GM23248 (cell line): ENCODE results near the gene SLC9C1. TPM values are rescaled to one million over a fixed set of nuclear protein-coding genes. Genes with fewer than 3 reads are reported as not detected.
A peak's percentile ranks its signal among the peaks of the same experiment; 100 is the strongest.

ENCODE experiments used
- DNase-seq: peaks from one replicate; pipeline ENCODE4 v3.0.0-alpha.2; 2015
- H2AFZ ChIP-seq: fragments of 200-600 bp; sonication (generic); 2 replicates; pipeline ENCODE4 v1.6.1; 2016; ENCODE audit warnings: antibody characterized with exemption
- H3F3A ChIP-seq: fragments of 200-600 bp; sonication (generic); 2 replicates; pipeline ENCODE4 v1.6.1; 2016; ENCODE audit warnings: mild to moderate bottlenecking, antibody characterized with exemption, mixed run types; ENCODE audit not compliant: insufficient read depth
- H3K27ac ChIP-seq: fragments of 200-600 bp; sonication (generic); 2 replicates; pipeline ENCODE4 v1.5.1; 2016; ENCODE audit warnings: mild to moderate bottlenecking
- H3K27me3 ChIP-seq: fragments of 200-600 bp; sonication (generic); replicated peaks from 2 replicates; pipeline ENCODE4 v1.6.1; 2016; ENCODE audit warnings: mild to moderate bottlenecking; ENCODE audit not compliant: insufficient read depth
- H3K36me3 ChIP-seq: fragments of 200-600 bp; sonication (generic); 2 replicates; pipeline ENCODE4 v1.6.1; 2016; ENCODE audit warnings: low read depth, mild to moderate bottlenecking
- H3K4me1 ChIP-seq: fragments of 200-600 bp; sonication (generic); 2 replicates; pipeline ENCODE4 v1.6.1; 2016; ENCODE audit warnings: mild to moderate bottlenecking; ENCODE audit not compliant: insufficient read depth
- H3K4me2 ChIP-seq: fragments of 200-600 bp; sonication (generic); one replicate; pipeline ENCODE4 v1.6.1; 2016; ENCODE audit warnings: mild to moderate bottlenecking; ENCODE audit not compliant: unreplicated experiment
- H3K4me3 ChIP-seq: fragments of 200-600 bp; sonication (generic); 2 replicates; pipeline ENCODE4 v1.5.1; 2016; ENCODE audit warnings: mild to moderate bottlenecking
- H3K79me2 ChIP-seq: fragments of 200-600 bp; sonication (generic); 2 replicates; pipeline ENCODE4 v1.6.1; 2016; ENCODE audit warnings: mild to moderate bottlenecking; ENCODE audit not compliant: insufficient read depth
- H3K9ac ChIP-seq: fragments of 200-600 bp; sonication (generic); 2 replicates; pipeline ENCODE4 v1.6.1; 2016; ENCODE audit warnings: mild to moderate bottlenecking
- H3K9me2 ChIP-seq: fragments of 200-600 bp; sonication (generic); 2 replicates; pipeline ENCODE4 v1.6.1; 2016; ENCODE audit warnings: mixed run types, mild to moderate bottlenecking, moderate library complexity; ENCODE audit not compliant: insufficient read depth
- H3K9me3 ChIP-seq: fragments of 200-600 bp; sonication (generic); one replicate; pipeline ENCODE4 v1.6.1; 2017; ENCODE audit warnings: low read depth
- H4K20me1 ChIP-seq: fragments of 200-600 bp; sonication (generic); 2 replicates; pipeline ENCODE4 v1.6.0; 2016; ENCODE audit not compliant: insufficient read depth
- EZH2 ChIP-seq: fragments of 200-600 bp; sonication (generic); IDR thresholded peaks from 2 replicates; pipeline ENCODE4 v1.6.1; 2018; ENCODE audit warnings: antibody characterized with exemption, mild to moderate bottlenecking; ENCODE audit not compliant: insufficient read depth, poor library complexity, severe bottlenecking
- EZH2phosphoT487 ChIP-seq: fragments of 200-600 bp; sonication (generic); IDR thresholded peaks from 2 replicates; pipeline ENCODE4 v1.6.1; 2018; ENCODE audit warnings: antibody characterized with exemption, moderate library complexity, mild to moderate bottlenecking, low read depth; ENCODE audit not compliant: insufficient read depth
- WGBS, 2 experiments: methylation state at CpG; one replicate each; pipeline ENCODE4 v1.1.6; 2015 to 2017; ENCODE audit warnings: low lambda C conversion rate in 2 of 2, low coverage in 1 of 2; ENCODE audit errors: missing lambda C conversion rate in 2 of 2; 5-methylcytosine and 5-hydroxymethylcytosine counted together
- in situ Hi-C: fragments of 300-500 bp; cut with MboI; formaldehyde crosslinking; loops from 2 replicates; pipeline ENCODE4 v1.15.0; 2020
- polyA plus RNA-seq: library from polyadenylated mRNA; unstranded; fragments of >200 nt; fragmentation: Nextera tagmentation; extraction: Ambion mirVana; gene quantifications from 2 replicates; pipeline ENCODE4 v1.2.1, GENCODE V29; 2016
- total RNA-seq: library from RNA; depleted of rRNA; stranded (reverse); fragments of >200 nt; shearing (Covaris generic); gene quantifications from 2 replicates; pipeline ENCODE4 v1.2.3, GENCODE V29; 2014

The SLC9C1 gene
- total and polyA plus RNA-seq, 2 experiments from 2014 or later, result not detected

DNA sequence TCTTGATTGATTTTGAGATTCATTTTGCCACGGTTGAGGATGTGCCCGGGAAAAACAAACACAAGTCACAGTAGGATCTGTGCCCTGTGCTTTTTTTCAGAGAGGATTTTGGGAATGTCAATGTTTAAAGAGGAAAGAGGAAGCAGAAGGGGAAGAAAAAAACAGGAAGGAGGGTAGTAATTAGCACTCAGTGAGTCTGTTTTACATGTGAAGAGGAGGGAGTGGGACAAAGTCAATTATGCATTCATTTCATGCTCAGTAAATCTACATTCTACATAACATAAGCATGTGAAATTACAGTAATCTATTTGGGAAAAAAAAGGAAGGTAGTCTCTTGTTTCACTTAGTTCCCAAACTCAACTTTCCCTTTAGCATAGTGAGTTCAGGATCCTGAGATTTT lies 20.6 kb upstream of the SLC9C1 start:
- no peaks in the 10 kb centered on the region for H3K36me3 ChIP-seq
- no peak overlapping the region for H2AFZ ChIP-seq
- H3K27ac ChIP-seq, result no peak overlapping the region
- no peak overlapping the region for H3K9ac ChIP-seq
- TF ChIP-seq EZH2phosphoT487 (no peak), EZH2 (no peak)
- no peak overlapping the region for H3K4me2 ChIP-seq
- no peak for DNase-seq
- H3K27me3 ChIP-seq, result peaks cover 13% of the 10 kb centered on the region; the same call in 1 of the 2 replicates
- H3K9me3 ChIP-seq, result no peaks in the 10 kb centered on the region
- no peak overlapping the region for H3K4me3 ChIP-seq
- WGBS, 2 experiments, result 45 to 56% methylated on average over 2 of the region's 2 CpGs
- no peaks in the 10 kb centered on the region for H3K4me1 ChIP-seq
- no peaks in the 10 kb centered on the region for H4K20me1 ChIP-seq
- H3F3A ChIP-seq, result no peaks in the 10 kb centered on the region
- in situ Hi-C loops, result no loop called here
- H3K79me2 ChIP-seq, result no peaks in the 10 kb centered on the region
- no peaks in the 10 kb centered on the region for H3K9me2 ChIP-seq

GRCh38 chr3:112308151-112308911 lies 14.3 kb upstream of the SLC9C1 start:
- Histone ChIP-seq H3K36me3 (no peaks in the 10 kb centered on the region), H3K27me3 (0 out of 2 replicates have a peak, but pooled peaks cover under 1% of the 10 kb centered on the region), H3K9ac (no peak overlapping the region), H4K20me1 (no peaks in the 10 kb centered on the region), H3K27ac (0 out of 2 replicates have a peak overlapping the region, but pooled peaks have one; percentile 3), H3K4me3 (no peak overlapping the region), H2AFZ (0 out of 2 replicates have a peak overlapping the region, but pooled peaks have one; percentile 33), H3K4me1 (peaks cover 10% of the 10 kb centered on the region), H3F3A (peaks cover 3% of the 10 kb centered on the region; the same call in 1 of the 2 replicates), H3K79me2 (no peaks in the 10 kb centered on the region), H3K4me2 (no peak overlapping the region), H3K9me3 (no peaks in the 10 kb centered on the region), H3K9me2 (no peaks in the 10 kb centered on the region)
- DNase-seq, result peak; percentile 38
- WGBS, 2 experiments, result 44% methylated on average over 7 of the region's 7 CpGs
- in situ Hi-C loops, result no loop called here
- no peak for TF ChIP-seq EZH2
- no peak for TF ChIP-seq EZH2phosphoT487

GRCh38 chr3:112307557-112307956 lies 13.5 kb upstream of the SLC9C1 start:
- no peaks in the 10 kb centered on the region for H3K9me2 ChIP-seq
- H2AFZ ChIP-seq, result no peak overlapping the region
- no peaks in the 10 kb centered on the region for H3K27me3 ChIP-seq
- peaks cover 13% of the 10 kb centered on the region for H3K4me1 ChIP-seq
- no peaks in the 10 kb centered on the region for H3K36me3 ChIP-seq
- in situ Hi-C loops, result no loop called here
- H3K79me2 ChIP-seq, result no peaks in the 10 kb centered on the region
- H3K4me2 ChIP-seq, result no peak overlapping the region
- peaks cover 3% of the 10 kb centered on the region; the same call in 1 of the 2 replicates for H3F3A ChIP-seq
- no peak overlapping the region for H3K9ac ChIP-seq
- H4K20me1 ChIP-seq, result no peaks in the 10 kb centered on the region
- WGBS, 2 experiments, result 85 to 88% methylated on average over 4 of the region's 4 CpGs
- DNase-seq, result no peak
- TF ChIP-seq EZH2phosphoT487 (no peak), EZH2 (no peak)
- H3K9me3 ChIP-seq, result no peaks in the 10 kb centered on the region
- no peak overlapping the region for H3K27ac ChIP-seq
- H3K4me3 ChIP-seq, result no peak overlapping the region

DNA sequence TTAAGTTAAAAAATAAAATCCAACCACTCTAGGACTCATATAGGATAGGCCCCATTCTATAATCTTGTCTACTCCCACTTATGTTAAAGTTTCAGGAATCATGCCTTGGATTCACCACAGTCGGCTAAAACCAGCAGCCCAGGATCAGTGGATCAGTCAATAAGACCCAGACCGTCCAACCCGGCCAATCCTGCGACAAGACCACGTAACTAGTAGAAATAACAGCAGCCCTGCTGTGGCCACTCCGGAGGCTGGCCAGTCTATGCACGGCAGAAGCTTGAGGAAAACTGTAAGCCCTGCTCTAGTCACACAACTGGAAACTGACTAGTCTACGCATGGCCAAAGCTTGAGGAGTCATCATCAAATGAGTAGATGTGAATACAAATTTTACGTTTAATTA lies 12.8 kb upstream of the SLC9C1 start:
- Histone ChIP-seq H3K9ac (no peak overlapping the region), H3K4me2 (no peak overlapping the region), H3K36me3 (no peaks in the 10 kb centered on the region), H3K9me2 (no peaks in the 10 kb centered on the region), H3K27ac (no peak overlapping the region), H3K4me1 (peaks cover 13% of the 10 kb centered on the region), H3K27me3 (no peaks in the 10 kb centered on the region), H3K9me3 (no peaks in the 10 kb centered on the region), H3K4me3 (no peak overlapping the region), H3K79me2 (no peaks in the 10 kb centered on the region), H3F3A (peaks cover 3% of the 10 kb centered on the region; the same call in 1 of the 2 replicates), H4K20me1 (no peaks in the 10 kb centered on the region), H2AFZ (no peak overlapping the region)
- no peak for TF ChIP-seq EZH2
- in situ Hi-C loops, result no loop called here
- WGBS, 2 experiments, result 85% methylated on average over 9 of the region's 9 CpGs
- no peak for DNase-seq
